Breast epithelium (tissue), 4 donors: ENCODE results near the gene TMC3. TPM values are rescaled to one million over a fixed set of nuclear protein-coding genes. Genes with fewer than 3 reads are reported as not detected.

Experiments
- DNase-seq, 2 donors: peaks; one replicate each; pipeline ENCODE4 v3.0.0-alpha.2; 2019; ENCODE audit warnings: low spot score in 2 of 2
- H3K27ac ChIP-seq, 2 donors: fragments of 200-600 bp; sonication (generic) in 1 of 2; one replicate each; pipeline ENCODE4 v1.5.1; 2016 to 2019; ENCODE audit warnings: mild to moderate bottlenecking in 1 of 2
- H3K27me3 ChIP-seq, 2 donors: fragments of 200-600 bp; sonication (generic) in 1 of 2; one replicate each; pipeline versions ENCODE4 v1.5.1 to v1.6.0; 2017 to 2019; ENCODE audit warnings: control low read depth in 1 of 2, mild to moderate bottlenecking in 1 of 2
- H3K36me3 ChIP-seq: fragments of 200-600 bp; one replicate; pipeline ENCODE4 v1.5.1; 2019
- H3K4me1 ChIP-seq, 2 donors: fragments of 200-600 bp; sonication (generic); one replicate each; pipeline ENCODE4 v1.5.1; 2016 to 2019; ENCODE audit warnings: control low read depth in 1 of 2
- H3K4me3 ChIP-seq, 3 donors: fragments of 200-600 bp; sonication (generic); 1 replicate in 2 of 3; 2 replicates in 1 of 3; pipeline ENCODE4 v1.5.1; 2016 to 2019; ENCODE audit warnings: mild to moderate bottlenecking in 3 of 3, moderate library complexity in 2 of 3
- H3K9me3 ChIP-seq, 2 donors: fragments of 200-600 bp; sonication (generic) in 1 of 2; one replicate each; pipeline ENCODE4 v1.5.1; 2016 to 2019; ENCODE audit warnings: control low read depth in 1 of 2
- POLR2A ChIP-seq: fragments of 450-650 bp; IDR thresholded peaks from one replicate; pipeline ENCODE4 v1.6.1; 2016; ENCODE audit warnings: antibody characterized with exemption, mild to moderate bottlenecking, moderate library complexity
- POLR2AphosphoS5 ChIP-seq, 3 donors: sonication (generic); formaldehyde crosslinking; IDR thresholded peaks; one replicate each; pipeline ENCODE4 v1.6.1; 2017; ENCODE audit warnings: antibody characterized with exemption in 3 of 3
- intact Hi-C: fragments of 100-400 bp; cut with DNase I; formaldehyde crosslinking; loops from one replicate; pipeline ENCODE4 v1.15.1; 2023; ENCODE audit warnings: low total_unique reads
- total RNA-seq, 3 donors: library from RNA; depleted of rRNA; stranded (reverse); fragments of >200 nt; gene quantifications; one replicate each; pipeline ENCODE4 v1.1.0, GENCODE V29; 2016
- TF ChIP-seq, protein P1 (sequence below), 3 donors: fragments of 450-650 bp; IDR thresholded peaks; one replicate each; pipeline ENCODE4 v1.5.1; 2016 to 2017; ENCODE audit warnings: antibody characterized with exemption in 3 of 3, mild to moderate bottlenecking in 3 of 3, moderate library complexity in 3 of 3

The TMC3 gene
- total RNA-seq, 3 donors from 2014 or later = 0.15 to 1.6 TPM; not detected in 1

DNA sequence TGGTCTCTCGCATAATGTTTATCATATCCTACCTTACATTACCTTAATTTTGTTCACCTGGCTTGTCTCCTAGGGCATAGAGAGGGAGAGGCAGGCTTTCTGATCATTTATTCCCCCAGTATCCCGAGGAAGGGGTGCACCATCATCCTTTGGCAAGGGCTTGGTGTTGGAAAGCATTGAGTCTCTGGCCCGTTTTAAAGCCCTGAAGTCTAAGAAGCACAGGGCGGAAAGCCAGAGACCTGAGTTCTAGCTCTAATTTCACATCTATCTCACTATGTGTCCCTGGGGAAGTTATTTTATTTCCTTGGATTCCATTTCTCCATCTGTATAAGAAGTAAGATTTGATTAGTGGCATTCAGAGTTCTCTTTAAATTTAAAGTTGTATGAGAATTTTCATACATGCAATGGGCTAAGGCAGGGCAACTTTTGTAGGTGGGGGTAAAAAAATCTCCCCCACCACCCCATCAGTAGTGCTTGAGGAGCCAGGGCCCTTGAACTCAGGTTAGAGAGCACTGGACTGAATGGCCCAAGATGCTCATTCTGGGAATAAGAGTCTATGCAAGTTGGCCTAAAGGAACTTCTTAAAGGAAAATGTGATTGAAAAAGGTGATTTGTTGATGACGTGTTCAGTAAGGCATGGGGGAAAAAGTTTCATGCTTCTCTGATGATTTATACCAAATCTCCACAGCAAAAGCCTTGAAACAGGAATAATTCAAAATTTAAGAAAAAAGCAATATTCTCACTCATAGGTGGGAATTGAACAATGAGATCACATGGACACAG, 10.1 kb downstream of the TMC3 start:
- Histone ChIP-seq H3K4me3 (no peak overlapping the region), H3K9me3 (no peaks in the 10 kb centered on the region), H3K27me3 (no peaks in the 10 kb centered on the region), H3K27ac (no peak overlapping the region), H3K4me1 (no peaks in the 10 kb centered on the region), H3K36me3 (no peaks in the 10 kb centered on the region)
- no peak for DNase-seq
- intact Hi-C loops = no loop called here
- TF ChIP-seq POLR2AphosphoS5 (IDR thresholded peaks at IDR 0.05) = no peak
- TF ChIP-seq, protein P1, sequence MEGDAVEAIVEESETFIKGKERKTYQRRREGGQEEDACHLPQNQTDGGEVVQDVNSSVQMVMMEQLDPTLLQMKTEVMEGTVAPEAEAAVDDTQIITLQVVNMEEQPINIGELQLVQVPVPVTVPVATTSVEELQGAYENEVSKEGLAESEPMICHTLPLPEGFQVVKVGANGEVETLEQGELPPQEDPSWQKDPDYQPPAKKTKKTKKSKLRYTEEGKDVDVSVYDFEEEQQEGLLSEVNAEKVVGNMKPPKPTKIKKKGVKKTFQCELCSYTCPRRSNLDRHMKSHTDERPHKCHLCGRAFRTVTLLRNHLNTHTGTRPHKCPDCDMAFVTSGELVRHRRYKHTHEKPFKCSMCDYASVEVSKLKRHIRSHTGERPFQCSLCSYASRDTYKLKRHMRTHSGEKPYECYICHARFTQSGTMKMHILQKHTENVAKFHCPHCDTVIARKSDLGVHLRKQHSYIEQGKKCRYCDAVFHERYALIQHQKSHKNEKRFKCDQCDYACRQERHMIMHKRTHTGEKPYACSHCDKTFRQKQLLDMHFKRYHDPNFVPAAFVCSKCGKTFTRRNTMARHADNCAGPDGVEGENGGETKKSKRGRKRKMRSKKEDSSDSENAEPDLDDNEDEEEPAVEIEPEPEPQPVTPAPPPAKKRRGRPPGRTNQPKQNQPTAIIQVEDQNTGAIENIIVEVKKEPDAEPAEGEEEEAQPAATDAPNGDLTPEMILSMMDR (IDR thresholded peaks at IDR 0.05) = no peak

GRCh38 chr15:81363276-81363675, 10.7 kb downstream of the TMC3 start:
- no peaks in the 10 kb centered on the region for H3K4me1 ChIP-seq
- no peaks in the 10 kb centered on the region for H3K27me3 ChIP-seq
- H3K27ac ChIP-seq = no peak overlapping the region
- DNase-seq = no peak
- H3K9me3 ChIP-seq = no peaks in the 10 kb centered on the region
- H3K36me3 ChIP-seq = no peaks in the 10 kb centered on the region
- intact Hi-C loops = no loop called here
- no peak for TF ChIP-seq POLR2AphosphoS5 (IDR thresholded peaks at IDR 0.05)
- TF ChIP-seq, protein P1 (IDR thresholded peaks at IDR 0.05) = no peak
- TF ChIP-seq POLR2A = no peak
- no peak overlapping the region for H3K4me3 ChIP-seq

- TF ChIP-seq POLR2AphosphoS5 (IDR thresholded peaks at IDR 0.05) = no peak
- no peak for TF ChIP-seq POLR2A
- H3K9me3 ChIP-seq = no peaks in the 10 kb centered on the region
- intact Hi-C loops = no loop called here
- H3K27ac ChIP-seq = no peak overlapping the region
- no peak overlapping the region for H3K4me3 ChIP-seq
- H3K4me1 ChIP-seq = no peaks in the 10 kb centered on the region
- no peaks in the 10 kb centered on the region for H3K36me3 ChIP-seq
- no peaks in the 10 kb centered on the region for H3K27me3 ChIP-seq
- no peak for DNase-seq
Observed at GRCh38 chr15:81362790-81363189, 11.2 kb downstream of the TMC3 start.

- H3K36me3 ChIP-seq = no peaks in the 10 kb centered on the region
- H3K4me1 ChIP-seq = no peaks in the 10 kb centered on the region
- no peak for DNase-seq
- TF ChIP-seq POLR2AphosphoS5 (IDR thresholded peaks at IDR 0.05) (no peak), POLR2A (no peak)
- TF ChIP-seq, protein P1 (IDR thresholded peaks at IDR 0.05) = no peak
- no peaks in the 10 kb centered on the region for H3K9me3 ChIP-seq
- no peak overlapping the region for H3K27ac ChIP-seq
- H3K4me3 ChIP-seq = no peak overlapping the region
- no peaks in the 10 kb centered on the region for H3K27me3 ChIP-seq
- intact Hi-C loops = no loop called here
Observed at GRCh38 chr15:81361891-81362290, 12.1 kb downstream of the TMC3 start.

GRCh38 chr15:81360491-81360890, 13.5 kb downstream of the TMC3 start:
- intact Hi-C loops = no loop called here
- no peak overlapping the region for H3K4me3 ChIP-seq
- no peak for DNase-seq
- no peaks in the 10 kb centered on the region for H3K27me3 ChIP-seq
- TF ChIP-seq POLR2AphosphoS5 (IDR thresholded peaks at IDR 0.05) (no peak), POLR2A (no peak)
- TF ChIP-seq, protein P1 (IDR thresholded peaks at IDR 0.05) = no peak
- no peaks in the 10 kb centered on the region for H3K9me3 ChIP-seq
- no peaks in the 10 kb centered on the region for H3K36me3 ChIP-seq
- no peaks in the 10 kb centered on the region for H3K4me1 ChIP-seq
- no peak overlapping the region for H3K27ac ChIP-seq
